ENCODE results near the gene IRF3. TPM values are rescaled to one million over a fixed set of nuclear protein-coding genes. Genes with fewer than 3 reads are reported as not detected.
A peak's percentile ranks its signal among the peaks of the same experiment; 100 is the strongest.

IRF3 gene
- total and polyA plus RNA-seq, 3 experiments from 2014 or later: 81.7 to 127 (median 118) TPM

GRCh38 chr19:49680421-49681351 lies 15.0 kb upstream of the IRF3 start:
- Mint-ChIP-seq H3K4me1 (peaks cover 28 to 46% (median 31%) of the 10 kb centered on the region in 3 donors), H3K9me3 (no peaks in the 10 kb centered on the region), H3K27me3 (peaks cover 0 to 2% of the 10 kb centered on the region in 2 donors), H3K36me3 (peaks cover 4 to 49% (median 9%) of the 10 kb centered on the region in 3 donors), H3K4me3 (peak overlapping the region in 4 of 7 donors; percentile 3 to 66 (median 34)), H3K27ac (peak overlapping the region; percentile 56 to 98 (median 90))
- ChIA-PET CTCF (interaction anchor here (0.6 to 1.9 kb wide), 17 partner anchors 8 to 209 kb away, joined by 3 to 10 read pairs (median 3); partner anchors contain the start of genes ADM5 and CPT1C), POLR2A (interaction anchor here (0.8 to 1.3 kb wide), 2 partner anchors 40 to 229 kb away, joined by 3 read pairs; partner anchors contain the start of gene PIH1D1)
- Histone ChIP-seq H3K4me3 (ENCODE audit: low read length) (no peak overlapping the region), H3K27ac (ENCODE audit: low read depth, low read length) (peak overlapping the region; percentile 57), H3K36me3 (ENCODE audit: insufficient read depth, low read length) (peaks cover 14% of the 10 kb centered on the region), H3K9me3 (ENCODE audit: low read length) (no peaks in the 10 kb centered on the region), H3K4me1 (ENCODE audit: insufficient read depth, low read length) (peaks cover 32% of the 10 kb centered on the region), H3K27me3 (ENCODE audit: insufficient read depth, low read length, poor library complexity, severe bottlenecking) (no peaks in the 10 kb centered on the region)
- peak; percentile 86 to 96 (median 91) for DNase-seq

GRCh38 chr19:49679771-49680413 lies 14.2 kb upstream of the IRF3 start:
- ChIA-PET CTCF (interaction anchor here (0.6 to 6.6 kb wide), 4 partner anchors 9 to 207 kb away, joined by 3 to 56 read pairs (median 6); partner anchors contain the start of genes CPT1C and FLT3LG), POLR2A (interaction anchor here (0.6 to 2.6 kb wide), 3 partner anchors 39 to 202 kb away, joined by 3 to 14 read pairs (median 3); partner anchors contain the start of genes RRAS and SCAF1)
- Histone ChIP-seq H3K4me1 (ENCODE audit: insufficient read depth, low read length) (peaks cover 32% of the 10 kb centered on the region), H3K9me3 (ENCODE audit: low read length) (no peaks in the 10 kb centered on the region), H3K27ac (ENCODE audit: low read depth, low read length) (peak overlapping the region; percentile 57), H3K4me3 (ENCODE audit: low read length) (no peak overlapping the region), H3K36me3 (ENCODE audit: insufficient read depth, low read length) (peaks cover 8% of the 10 kb centered on the region), H3K27me3 (ENCODE audit: insufficient read depth, low read length, poor library complexity, severe bottlenecking) (no peaks in the 10 kb centered on the region)
- Mint-ChIP-seq H3K27me3 (peaks cover 0 to 2% of the 10 kb centered on the region in 2 donors), H3K9me3 (no peaks in the 10 kb centered on the region), H3K4me3 (peak overlapping the region in 4 of 7 donors; percentile 11 to 58 (median 40)), H3K4me1 (peaks cover 28 to 46% (median 31%) of the 10 kb centered on the region in 3 donors), H3K27ac (peak overlapping the region; percentile 56 to 98 (median 90)), H3K36me3 (peaks cover 4 to 41% (median 8%) of the 10 kb centered on the region in 3 donors)
- no peak for DNase-seq

GRCh38 chr19:49678985-49679770 lies 13.5 kb upstream of the IRF3 start:
- no peaks in the 10 kb centered on the region for H3K9me3 ChIP-seq (ENCODE audit: low read length)
- Mint-ChIP-seq H3K36me3 (peaks cover 4 to 35% (median 6%) of the 10 kb centered on the region in 3 donors), H3K4me3 (peak overlapping the region in 3 of 7 donors; percentile 25 to 69 (median 28)), H3K9me3 (no peaks in the 10 kb centered on the region), H3K4me1 (peaks cover 28 to 46% (median 31%) of the 10 kb centered on the region in 3 donors), H3K27ac (peak overlapping the region; percentile 24 to 98 (median 96)), H3K27me3 (peaks cover 0 to 2% of the 10 kb centered on the region in 2 donors)
- no peak for DNase-seq
- ChIA-PET CTCF (interaction anchor here (0.8 to 6.6 kb wide), 11 partner anchors 8 to 287 kb away, joined by 3 to 56 read pairs (median 4); partner anchors contain the start of genes FLT3LG, PRR12 and RRAS), POLR2A (interaction anchor here (0.6 to 2.6 kb wide), 3 partner anchors 38 to 202 kb away, joined by 3 to 14 read pairs (median 3); partner anchors contain the start of genes RRAS and SCAF1)
- no peak overlapping the region for H3K4me3 ChIP-seq (ENCODE audit: low read length)
- H3K4me1 ChIP-seq (ENCODE audit: insufficient read depth, low read length): peaks cover 32% of the 10 kb centered on the region
- H3K27me3 ChIP-seq (ENCODE audit: insufficient read depth, low read length, poor library complexity, severe bottlenecking): no peaks in the 10 kb centered on the region
- no peak overlapping the region for H3K27ac ChIP-seq (ENCODE audit: low read depth, low read length)
- peaks cover 8% of the 10 kb centered on the region for H3K36me3 ChIP-seq (ENCODE audit: insufficient read depth, low read length)

GRCh38 chr19:49677901-49678674 lies 12.4 kb upstream of the IRF3 start:
- peak; percentile 65 to 84 (median 78) for DNase-seq
- no peaks in the 10 kb centered on the region for H3K27me3 ChIP-seq (ENCODE audit: insufficient read depth, low read length, poor library complexity, severe bottlenecking)
- Mint-ChIP-seq H3K27me3 (peaks cover 0 to 2% of the 10 kb centered on the region in 2 donors), H3K27ac (peak overlapping the region; percentile 92 to 100 (median 98)), H3K9me3 (no peaks in the 10 kb centered on the region), H3K36me3 (peaks cover 4 to 27% (median 4%) of the 10 kb centered on the region in 3 donors), H3K4me1 (peaks cover 28 to 49% (median 31%) of the 10 kb centered on the region in 3 donors), H3K4me3 (peak overlapping the region; percentile 87 to 99 (median 88))
- peaks cover 32% of the 10 kb centered on the region for H3K4me1 ChIP-seq (ENCODE audit: insufficient read depth, low read length)
- H3K4me3 ChIP-seq (ENCODE audit: low read length): peak overlapping the region; percentile 88
- ChIA-PET POLR2A (interaction anchor here (0.6 to 2.6 kb wide), 8 partner anchors 13 to 591 kb away, joined by 3 to 32 read pairs (median 4); partner anchors contain the start of genes BCL2L12, IRF3, PRR12 and RPS11), CTCF (interaction anchor here (0.7 to 6.6 kb wide), 19 partner anchors 9 to 286 kb away, joined by 3 to 56 read pairs (median 4); partner anchors contain the start of genes FLT3LG, NOSIP, PRR12 and PRRG2)
- no peaks in the 10 kb centered on the region for H3K9me3 ChIP-seq (ENCODE audit: low read length)
- H3K27ac ChIP-seq (ENCODE audit: low read depth, low read length): peak overlapping the region; percentile 95
- peaks cover 8% of the 10 kb centered on the region for H3K36me3 ChIP-seq (ENCODE audit: insufficient read depth, low read length)

- peaks cover 2 to 22% (median 4%) of the 10 kb centered on the region in 3 donors for H3K36me3 Mint-ChIP-seq
- peaks cover 0 to 2% of the 10 kb centered on the region in 2 donors for H3K27me3 Mint-ChIP-seq
- Histone ChIP-seq H3K9me3 (ENCODE audit: low read length) (no peaks in the 10 kb centered on the region), H3K27ac (ENCODE audit: low read depth, low read length) (peak within 1 kb of the TSS; percentile 95), H3K4me3 (ENCODE audit: low read length) (peak within 1 kb of the TSS; percentile 88), H3K4me1 (ENCODE audit: insufficient read depth, low read length) (peaks cover 32% of the 10 kb centered on the region), H3K36me3 (ENCODE audit: insufficient read depth, low read length) (peaks cover 7% of the 10 kb centered on the region), H3K27me3 (ENCODE audit: insufficient read depth, low read length, poor library complexity, severe bottlenecking) (no peaks in the 10 kb centered on the region)
- CTCF ChIA-PET: interaction anchor here (0.7 to 6.6 kb wide), 14 partner anchors 13 to 211 kb away, joined by 3 to 56 read pairs (median 4); partner anchors contain the start of genes FLT3LG, NOSIP, PRRG2 and RRAS
- H3K4me1 Mint-ChIP-seq: peaks cover 29 to 51% (median 33%) of the 10 kb centered on the region in 3 donors
- H3K27ac Mint-ChIP-seq: peak within 1 kb of the TSS; percentile 92 to 100 (median 99)
- peak within 1 kb of the TSS; percentile 90 to 100 (median 99) for H3K4me3 Mint-ChIP-seq
- H3K9me3 Mint-ChIP-seq: no peaks in the 10 kb centered on the region
- POLR2A ChIA-PET: interaction anchor here (0.6 to 2.6 kb wide), 14 partner anchors 13 to 684 kb away, joined by 3 to 32 read pairs (median 4); partner anchors contain the start of genes AP2A1, BCL2L12, GYS1 and IRF3
- peak in 3 of 5 donors; percentile 52 to 62 (median 54) for DNase-seq
Measured at GRCh38 chr19:49677231-49677900, 11.7 kb upstream of the IRF3 start, which contains the start of gene PRMT1. Gene PRMT1, plus strand, starts transcription at chr19:49677271. Its CDS starts 10 bp downstream, at chr19:49677281.

GRCh38 chr19:49676784-49677230 lies 11.2 kb upstream of the IRF3 start:
- Histone ChIP-seq H3K4me3 (ENCODE audit: low read length) (peak overlapping the region; percentile 88), H3K36me3 (ENCODE audit: insufficient read depth, low read length) (peaks cover under 1% of the 10 kb centered on the region), H3K4me1 (ENCODE audit: insufficient read depth, low read length) (peaks cover 37% of the 10 kb centered on the region), H3K27me3 (ENCODE audit: insufficient read depth, low read length, poor library complexity, severe bottlenecking) (no peaks in the 10 kb centered on the region), H3K27ac (ENCODE audit: low read depth, low read length) (peak overlapping the region; percentile 95), H3K9me3 (ENCODE audit: low read length) (no peaks in the 10 kb centered on the region)
- Mint-ChIP-seq H3K36me3 (peaks cover 1 to 16% (median 4%) of the 10 kb centered on the region in 3 donors), H3K9me3 (no peaks in the 10 kb centered on the region), H3K4me3 (peak overlapping the region; percentile 90 to 100 (median 99)), H3K27me3 (peaks cover 0 to 2% of the 10 kb centered on the region in 2 donors), H3K4me1 (peaks cover 34 to 56% (median 38%) of the 10 kb centered on the region in 3 donors), H3K27ac (peak overlapping the region; percentile 92 to 100 (median 99))
- ChIA-PET POLR2A (interaction anchor here (0.6 to 2.6 kb wide), 19 partner anchors 12 to 683 kb away, joined by 3 to 32 read pairs (median 4); partner anchors contain the start of genes AKT1S1, AP2A1, BCL2L12 and GYS1), CTCF (interaction anchor here (0.7 to 6.6 kb wide), 15 partner anchors 9 to 478 kb away, joined by 3 to 56 read pairs (median 4); partner anchors contain the start of genes BCL2L12, FLT3LG, IRF3 and NOSIP)
- DNase-seq: peak; percentile 97 to 99 (median 98)
